NCI-H2081 treated with DMSO at 0.1 percent for 48 hours (cell line): ENCODE data around the gene NFIB.

Experiments
- DNase-seq: peaks from one replicate; lab custom pipeline; 2025; lab: John Stamatoyannopoulos, UW

NFIB gene

GRCh38 chr9:14214065-14214684 is 99.8 kb downstream of the NFIB start:
- no peak for DNase-seq

DNA sequence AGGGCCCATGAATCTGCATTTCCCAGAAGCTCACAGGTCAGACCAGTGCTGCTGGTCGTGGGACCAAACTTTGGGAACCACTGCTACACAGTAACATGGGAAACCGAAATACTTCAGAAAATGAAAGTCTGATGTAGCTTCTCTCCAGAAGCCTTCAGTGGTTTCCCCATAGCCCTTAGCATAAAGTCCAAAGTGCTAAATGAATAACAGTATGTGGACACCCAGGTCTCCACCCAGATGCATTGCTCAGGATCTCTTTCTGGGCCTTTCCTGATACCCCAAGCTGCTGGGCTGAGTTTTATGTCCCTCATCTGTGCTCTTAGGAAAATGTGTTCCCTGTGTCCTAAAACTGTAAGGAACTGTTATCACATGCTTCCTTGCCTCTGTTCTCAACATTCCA is 100.4 kb downstream of the NFIB start:
- no peak for DNase-seq

GRCh38 chr9:14212697-14213420 is 101.1 kb downstream of the NFIB start:
- DNase-seq: no peak

DNA sequence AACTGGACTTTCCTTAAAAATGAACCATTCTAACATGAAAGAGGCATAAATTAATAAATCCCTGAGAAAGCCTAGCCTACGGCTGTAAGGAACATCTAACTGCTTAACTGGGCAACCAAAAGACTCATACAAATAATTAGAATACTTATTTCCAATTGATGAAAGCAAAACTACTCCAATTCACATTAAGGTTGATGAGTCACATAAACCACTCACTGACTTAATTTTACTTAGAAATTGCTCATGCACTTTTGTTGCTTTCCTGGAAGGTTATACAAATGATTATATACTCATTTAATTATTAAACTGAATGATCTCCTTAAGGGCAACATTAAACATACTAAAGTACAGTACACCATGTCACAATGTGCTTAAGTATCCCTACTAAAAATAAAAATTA is 101.9 kb downstream of the NFIB start:
- DNase-seq: no peak

DNA sequence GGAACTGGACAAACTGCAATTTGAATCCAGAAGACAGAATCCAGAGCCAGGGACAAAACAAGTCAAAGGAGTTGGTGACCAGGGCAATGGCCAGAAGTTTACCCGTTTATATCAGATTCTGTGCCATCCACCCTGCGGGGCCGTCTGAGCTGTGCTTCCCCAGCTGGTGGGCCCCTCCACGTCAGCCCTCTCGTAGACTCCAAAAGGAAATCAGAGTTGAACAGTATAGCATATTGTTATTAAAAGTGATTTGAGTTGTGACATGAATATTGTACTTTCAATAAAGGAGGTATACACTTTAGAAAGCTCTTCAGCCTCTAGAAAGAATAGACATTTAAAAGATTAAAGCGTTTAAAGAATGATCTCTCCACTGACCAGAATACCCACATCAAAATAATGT is 102.4 kb downstream of the NFIB start:
- DNase-seq: no peak

DNA sequence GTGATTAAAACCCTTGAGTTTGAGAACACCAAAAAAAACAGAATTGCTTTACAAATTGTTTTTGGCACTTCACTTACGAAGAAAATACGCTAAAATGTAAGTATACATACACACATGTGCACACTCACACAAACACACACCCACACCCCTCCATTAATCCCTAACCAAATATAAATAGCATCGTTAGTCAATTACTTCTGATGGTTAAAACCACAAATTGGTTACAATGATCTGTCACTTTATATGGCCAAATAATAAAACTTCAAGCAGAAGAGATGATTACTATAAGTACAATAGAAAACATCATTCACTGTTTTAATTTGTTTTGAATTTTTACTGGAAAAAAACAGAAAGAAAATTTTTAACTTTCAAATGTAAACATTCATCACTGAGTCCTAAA is 103.5 kb downstream of the NFIB start:
- DNase-seq: no peak

DNA sequence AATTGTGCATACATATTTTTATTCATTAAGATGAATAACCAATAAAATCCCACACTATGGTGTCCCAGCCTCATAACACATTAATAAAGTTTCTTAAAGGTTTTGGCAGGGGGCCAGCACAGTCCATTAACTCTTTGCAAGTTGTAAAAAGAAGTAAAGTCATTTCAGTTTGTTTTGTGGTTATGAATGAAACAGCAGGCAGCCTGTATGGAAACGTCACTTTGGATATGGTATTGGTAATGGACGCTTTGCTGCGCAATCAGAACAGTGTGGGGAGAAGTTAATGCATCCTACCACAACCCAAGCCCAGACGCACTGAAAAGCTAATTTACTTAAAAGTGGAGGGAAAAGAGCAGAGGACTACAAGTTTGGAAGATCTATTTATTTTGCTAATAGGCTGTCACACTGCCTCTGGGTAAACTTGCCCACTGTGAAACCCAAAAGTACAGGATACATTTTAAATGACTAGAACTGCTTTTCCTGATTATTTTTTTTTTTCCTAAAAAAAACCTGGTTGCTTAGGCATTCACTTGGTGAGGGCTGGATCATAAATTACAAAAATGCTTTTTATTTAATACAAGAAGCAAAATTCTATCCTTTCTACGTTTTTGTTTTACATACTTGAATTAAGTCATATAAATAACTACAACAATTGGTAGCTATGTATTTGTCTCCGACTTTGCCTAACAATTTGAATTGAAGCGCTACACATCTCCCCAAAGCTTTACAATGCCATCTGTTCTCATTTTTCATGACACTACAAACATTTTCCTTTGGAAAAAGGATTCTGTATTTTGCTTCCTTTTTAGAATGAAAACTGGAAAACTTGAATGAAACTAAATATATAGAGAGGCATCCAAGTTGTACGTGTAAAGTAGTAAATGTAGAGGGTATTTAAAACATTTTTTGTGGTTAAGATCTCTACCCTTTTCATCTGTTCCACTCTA is 104.3 kb downstream of the NFIB start:
- DNase-seq: no peak

DNA sequence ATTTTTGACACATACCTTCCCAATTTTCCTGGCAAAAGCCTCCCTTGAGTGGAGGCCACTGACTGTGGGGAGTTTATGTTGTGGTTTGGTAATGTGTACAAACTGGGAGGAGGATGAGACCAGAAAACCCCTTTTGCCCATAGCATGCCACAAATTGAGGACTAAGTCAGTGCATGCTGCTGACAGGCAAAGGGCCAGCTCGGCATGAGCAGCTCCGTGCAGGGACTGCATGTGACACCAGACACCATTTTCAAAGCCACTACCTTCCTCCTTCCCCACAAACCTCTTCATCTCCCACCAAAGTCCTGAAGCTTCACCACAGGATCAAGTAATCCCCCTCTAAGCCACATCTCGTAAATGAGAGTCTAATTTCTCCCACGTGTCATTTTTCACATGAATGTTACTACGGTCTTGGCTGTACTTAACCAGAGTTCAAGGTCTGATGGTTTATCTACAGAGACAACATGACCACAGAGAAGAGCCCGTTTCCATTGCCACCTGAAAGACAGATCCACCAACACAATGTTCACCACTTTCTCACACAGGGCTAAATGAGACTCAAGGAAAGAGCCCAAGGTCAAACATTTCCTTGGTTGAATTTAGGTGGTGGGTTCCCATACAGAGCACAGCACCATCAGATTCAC is 106.5 kb downstream of the NFIB start:
- no peak for DNase-seq

- no peak for DNase-seq
Observed at GRCh38 chr9:14205463-14205862, 108.5 kb downstream of the NFIB start.

DNA sequence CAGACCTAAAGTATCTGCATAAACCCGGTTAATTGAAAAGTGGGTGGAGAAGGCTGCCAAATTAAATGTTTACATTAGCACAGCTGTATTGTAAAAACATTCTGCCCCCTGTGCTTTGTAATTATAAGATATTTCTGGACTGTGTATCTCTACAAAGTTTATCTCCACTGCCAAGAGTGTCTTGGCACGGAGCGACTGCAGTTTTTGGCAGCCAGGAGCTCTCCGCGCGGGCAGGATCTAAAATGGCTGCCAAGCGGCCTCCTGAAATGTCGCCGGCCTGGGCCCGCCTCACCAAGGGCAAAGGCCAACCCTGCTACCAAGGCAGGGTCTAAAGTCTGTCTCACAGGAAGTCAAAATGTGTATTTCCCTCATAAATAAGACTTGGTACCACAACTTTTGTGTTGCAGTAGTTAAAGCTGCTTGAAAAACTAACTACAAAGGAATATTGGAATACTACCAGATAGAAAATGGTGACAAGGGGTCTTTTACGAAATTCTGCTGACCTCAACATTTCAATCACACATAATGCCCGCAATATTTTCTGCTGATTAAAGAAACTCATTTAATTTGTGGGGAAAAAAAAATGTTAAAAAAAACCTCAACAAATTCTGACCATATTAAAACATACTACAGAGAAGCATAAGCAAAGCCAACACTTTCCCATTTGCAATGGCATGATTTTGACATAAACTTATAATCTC is 110.4 kb downstream of the NFIB start:
- DNase-seq: peak; percentile 74

DNA sequence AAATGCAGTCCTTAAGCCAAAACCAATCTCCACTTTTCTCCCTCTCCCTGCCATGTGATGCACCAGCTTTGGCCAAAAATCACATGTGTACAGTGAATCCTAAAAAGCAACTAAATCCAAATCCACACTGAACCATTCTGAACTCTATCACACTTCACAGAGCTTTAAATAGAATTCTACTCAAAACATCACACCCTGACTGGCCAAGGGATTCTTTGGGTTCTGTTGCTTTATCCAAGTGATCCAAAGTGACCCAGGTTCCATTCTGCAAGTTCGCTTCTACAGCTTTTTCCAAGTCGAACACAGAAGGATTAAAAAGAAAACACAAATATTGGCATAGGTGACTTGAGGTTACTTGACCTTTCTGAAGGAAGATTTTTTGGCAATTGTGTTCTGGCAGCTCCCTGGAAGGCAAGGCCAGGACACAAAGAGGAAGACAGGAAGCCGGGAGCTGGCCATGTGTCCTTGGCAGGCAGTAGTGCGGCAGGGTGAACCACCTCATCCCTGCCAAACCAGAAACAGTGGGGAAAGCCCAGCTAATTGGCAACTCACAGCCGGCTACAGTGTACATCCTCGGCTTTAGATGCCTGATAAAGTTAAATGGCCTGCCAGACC is 115.0 kb downstream of the NFIB start:
- no peak for DNase-seq

DNA sequence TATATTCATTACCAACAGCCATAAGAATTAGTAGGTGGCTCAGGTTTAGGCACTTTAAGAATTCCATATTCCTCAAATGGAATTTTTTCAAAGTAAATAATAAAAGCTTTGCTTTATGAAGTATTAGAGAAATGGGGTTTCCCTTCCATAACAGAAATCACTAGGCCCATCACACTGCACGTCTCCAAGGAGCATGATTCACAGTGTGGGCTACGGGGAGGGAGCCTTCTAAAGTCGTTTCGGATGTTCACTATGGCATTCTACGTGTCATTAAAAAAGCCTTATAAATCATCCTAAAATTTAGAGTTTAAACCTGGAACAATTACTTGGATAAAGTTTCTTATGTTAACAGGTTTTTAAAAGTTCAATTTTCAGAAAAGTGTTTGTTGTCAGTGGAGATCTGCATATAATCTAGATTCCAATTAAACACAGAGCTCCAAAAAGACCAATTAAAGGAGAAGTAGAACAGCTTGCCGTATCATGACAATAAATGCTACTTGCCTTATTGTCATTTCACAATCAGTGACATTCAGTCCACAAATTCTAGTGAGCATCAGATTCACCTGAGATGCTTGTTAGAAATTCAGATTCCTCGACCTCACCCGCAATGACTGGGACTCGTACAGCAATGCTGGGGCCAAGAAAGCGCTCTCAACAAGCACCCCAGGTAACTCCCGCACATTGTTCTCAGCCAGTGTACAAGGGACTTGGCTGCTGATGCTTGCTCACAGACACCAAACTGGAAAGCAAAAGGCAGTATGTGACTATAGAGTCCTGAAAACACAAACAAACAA is 115.7 kb downstream of the NFIB start:
- DNase-seq: no peak

- DNase-seq: no peak
Observed at GRCh38 chr9:14197325-14197858, 116.5 kb downstream of the NFIB start.

DNA sequence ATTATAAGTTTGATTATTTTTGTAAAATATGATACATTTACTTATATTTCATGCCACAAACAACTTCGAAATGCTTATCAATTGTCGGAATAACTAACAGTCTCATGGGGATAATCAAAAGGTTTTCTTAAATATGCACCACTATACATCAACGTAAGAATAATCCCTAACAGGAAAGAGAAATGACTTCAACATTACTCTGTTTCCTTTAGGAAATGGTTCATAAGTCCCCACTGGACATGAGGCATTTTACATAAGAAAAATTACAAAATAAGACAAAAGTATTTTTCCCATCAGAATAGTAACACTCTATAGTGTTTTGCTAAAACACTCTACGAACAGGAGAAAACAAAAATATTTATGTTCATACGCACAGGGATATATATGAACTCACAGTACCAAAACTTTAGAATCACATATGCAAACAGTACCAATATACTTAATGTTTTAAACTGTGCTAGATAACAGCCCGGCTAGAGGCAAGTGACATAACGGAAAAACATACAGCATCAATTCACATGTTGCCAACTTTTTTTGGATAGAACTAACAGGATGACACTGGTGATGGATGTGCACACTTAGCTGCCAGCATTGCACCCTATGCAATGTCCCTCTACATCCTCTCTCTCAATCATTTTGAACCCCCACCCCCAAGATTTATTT is 120.5 kb downstream of the NFIB start:
- no peak for DNase-seq

GRCh38 chr9:14192556-14192955 is 121.4 kb downstream of the NFIB start:
- DNase-seq: no peak

DNA sequence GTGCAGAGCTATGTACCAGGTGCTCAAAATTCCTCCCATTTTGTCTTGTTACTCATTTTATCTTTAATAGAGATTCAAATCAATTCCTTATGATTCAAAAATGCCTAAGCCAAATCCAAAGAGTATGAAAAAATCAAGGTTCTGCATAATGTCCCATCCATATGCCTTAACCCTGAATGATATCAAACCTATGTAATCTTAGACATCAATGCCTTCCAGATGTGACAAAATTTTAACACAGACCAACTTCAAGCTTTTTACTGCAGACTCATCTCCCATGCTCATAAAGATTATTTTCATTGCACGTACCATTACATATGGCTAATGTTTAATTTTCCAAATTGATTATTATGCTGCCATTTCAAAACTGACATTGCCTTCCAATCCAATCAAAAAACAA is 122.4 kb downstream of the NFIB start:
- DNase-seq: no peak

DNA sequence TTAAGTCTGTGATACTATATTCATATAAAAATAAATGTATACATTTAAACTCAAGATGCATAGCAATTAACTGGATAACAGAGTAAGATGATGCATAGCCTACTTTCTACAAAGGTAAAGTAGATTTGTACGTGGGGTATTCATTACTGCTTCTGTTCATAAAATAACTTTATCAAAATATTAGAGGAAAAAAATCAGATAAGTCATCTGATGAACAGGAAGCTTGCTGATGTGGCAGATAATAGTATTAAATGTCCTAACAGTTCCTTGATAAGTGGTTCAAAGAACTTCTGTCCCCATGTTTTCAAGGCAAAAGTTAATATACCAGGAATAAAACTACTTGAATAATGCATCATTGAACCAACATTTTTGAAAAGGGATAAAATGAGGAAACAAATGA is 123.7 kb downstream of the NFIB start:
- DNase-seq: no peak

DNA sequence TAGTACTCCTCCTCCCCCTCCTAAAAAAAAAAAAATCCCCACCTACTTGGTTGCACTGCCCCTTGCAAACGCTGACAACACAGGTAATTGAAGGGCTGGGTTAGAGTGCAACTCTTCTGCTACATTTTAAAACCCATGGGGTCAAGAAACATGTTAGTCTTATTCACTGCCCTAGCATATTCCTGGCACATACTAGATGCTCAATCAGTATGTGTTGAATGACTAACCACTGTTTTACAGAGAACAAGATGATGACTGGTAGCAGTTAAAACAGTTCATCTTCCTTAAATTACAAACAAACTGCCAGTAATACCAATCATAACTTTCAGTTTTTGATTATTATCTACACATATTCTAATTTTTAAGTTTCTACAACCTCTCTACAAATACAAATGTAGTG is 124.4 kb downstream of the NFIB start:
- no peak for DNase-seq

GRCh38 chr9:14189146-14189545 is 124.8 kb downstream of the NFIB start:
- no peak for DNase-seq

DNA sequence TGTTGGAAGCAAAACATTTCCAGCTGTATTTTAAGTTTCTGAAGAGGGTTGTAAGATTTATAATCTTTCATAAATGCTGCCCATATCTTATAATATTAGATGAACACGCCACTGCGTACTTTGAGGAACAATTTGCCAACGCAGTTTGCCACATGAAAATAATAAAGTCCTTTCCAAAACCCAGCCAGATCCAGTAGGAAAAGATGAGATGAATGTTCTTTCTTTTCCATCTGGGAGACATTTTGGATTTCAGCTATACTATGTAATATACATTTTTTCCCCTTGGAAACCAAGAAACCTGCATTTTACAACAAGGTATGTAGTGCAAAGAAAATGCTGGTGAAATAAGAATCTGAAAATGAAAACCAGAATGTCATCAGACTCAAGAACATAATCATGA is 125.4 kb downstream of the NFIB start:
- no peak for DNase-seq
